ENCODE results near the gene BAZ2B.
A peak's percentile ranks its signal among the peaks of the same experiment; 100 is the strongest.

BAZ2B gene

GRCh38 chr2:159616286-159616701 lies at the start of gene BAZ2B:
Gene BAZ2B, minus strand, starts transcription at chr2:159616548. Its CDS starts 137,829 bp downstream, at chr2:159478719.
- no peak for DNase-seq (ENCODE audit: low read depth, low spot score)
- peak within 1 kb of the TSS; percentile 93 for H3K4me3 ChIP-seq
- H3K9me3 ChIP-seq (ENCODE audit: low read depth, low read length), result no peaks in the 10 kb centered on the region
- H3K27ac ChIP-seq, result peak within 1 kb of the TSS; percentile 98
- TF ChIP-seq EZH2 (IDR thresholded peaks at IDR 0.05) (no peak), POLR2AphosphoS5 (IDR thresholded peaks at IDR 0.05; ENCODE audit: borderline replicate concordance, low read depth, low read length) (peak; percentile 61)
- no peaks in the 10 kb centered on the region for H3K36me3 ChIP-seq (ENCODE audit: insufficient read depth, low read length)
- H3K9ac ChIP-seq (ENCODE audit: insufficient read length), result peak within 1 kb of the TSS; percentile 99

- no peak for DNase-seq (ENCODE audit: low read depth, low spot score)
- H3K9me3 ChIP-seq (ENCODE audit: low read depth, low read length), result no peaks in the 10 kb centered on the region
- no peak overlapping the region for H3K9ac ChIP-seq (ENCODE audit: insufficient read length)
- H3K4me3 ChIP-seq, result no peak overlapping the region
- TF ChIP-seq EZH2 (IDR thresholded peaks at IDR 0.05) (no peak), POLR2AphosphoS5 (IDR thresholded peaks at IDR 0.05; ENCODE audit: borderline replicate concordance, low read depth, low read length) (no peak), FOXP2 (optimal IDR thresholded peaks at IDR 0.05; ENCODE audit: control extremely low read depth, extremely low read length, insufficient read depth) (no peak)
- H3K36me3 ChIP-seq (ENCODE audit: insufficient read depth, low read length), result no peaks in the 10 kb centered on the region
- no peak overlapping the region for H3K27ac ChIP-seq
These were observed 44.9 kb upstream of the BAZ2B start for GRCh38 chr2:159661286-159661685.

- H3K4me3 ChIP-seq, result no peak overlapping the region
- TF ChIP-seq POLR2AphosphoS5 (IDR thresholded peaks at IDR 0.05; ENCODE audit: borderline replicate concordance, low read depth, low read length) (no peak), FOXP2 (optimal IDR thresholded peaks at IDR 0.05; ENCODE audit: control extremely low read depth, extremely low read length, insufficient read depth) (no peak), EZH2 (IDR thresholded peaks at IDR 0.05) (no peak)
- no peak for DNase-seq (ENCODE audit: low read depth, low spot score)
- H3K9me3 ChIP-seq (ENCODE audit: low read depth, low read length), result no peaks in the 10 kb centered on the region
- no peak overlapping the region for H3K27ac ChIP-seq
- H3K36me3 ChIP-seq (ENCODE audit: insufficient read depth, low read length), result no peaks in the 10 kb centered on the region
- no peak overlapping the region for H3K9ac ChIP-seq (ENCODE audit: insufficient read length)
These were observed 42.8 kb upstream of the BAZ2B start for GRCh38 chr2:159658881-159659873.

- no peak overlapping the region for H3K9ac ChIP-seq (ENCODE audit: insufficient read length)
- H3K36me3 ChIP-seq (ENCODE audit: insufficient read depth, low read length), result no peaks in the 10 kb centered on the region
- DNase-seq (ENCODE audit: low read depth, low spot score), result no peak
- H3K9me3 ChIP-seq (ENCODE audit: low read depth, low read length), result no peaks in the 10 kb centered on the region
- no peak overlapping the region for H3K27ac ChIP-seq
- no peak overlapping the region for H3K4me3 ChIP-seq
- TF ChIP-seq POLR2AphosphoS5 (IDR thresholded peaks at IDR 0.05; ENCODE audit: borderline replicate concordance, low read depth, low read length) (no peak), EZH2 (IDR thresholded peaks at IDR 0.05) (no peak), FOXP2 (optimal IDR thresholded peaks at IDR 0.05; ENCODE audit: control extremely low read depth, extremely low read length, insufficient read depth) (no peak)
These were observed 37.6 kb upstream of the BAZ2B start for GRCh38 chr2:159653962-159654361.

- H3K9me3 ChIP-seq (ENCODE audit: low read depth, low read length), result no peaks in the 10 kb centered on the region
- no peak for DNase-seq (ENCODE audit: low read depth, low spot score)
- H3K4me3 ChIP-seq, result no peak overlapping the region
- no peaks in the 10 kb centered on the region for H3K36me3 ChIP-seq (ENCODE audit: insufficient read depth, low read length)
- TF ChIP-seq FOXP2 (optimal IDR thresholded peaks at IDR 0.05; ENCODE audit: control extremely low read depth, extremely low read length, insufficient read depth), result no peak
- TF ChIP-seq EZH2 (IDR thresholded peaks at IDR 0.05), result no peak
- no peak for TF ChIP-seq POLR2AphosphoS5 (IDR thresholded peaks at IDR 0.05; ENCODE audit: borderline replicate concordance, low read depth, low read length)
- no peak overlapping the region for H3K27ac ChIP-seq
- no peak overlapping the region for H3K9ac ChIP-seq (ENCODE audit: insufficient read length)
These were observed 35.5 kb upstream of the BAZ2B start for GRCh38 chr2:159651884-159652283.

- Histone ChIP-seq H3K4me3 (no peak overlapping the region), H3K9ac (ENCODE audit: insufficient read length) (no peak overlapping the region), H3K27ac (no peak overlapping the region), H3K9me3 (ENCODE audit: low read depth, low read length) (no peaks in the 10 kb centered on the region), H3K36me3 (ENCODE audit: insufficient read depth, low read length) (no peaks in the 10 kb centered on the region)
- no peak for DNase-seq (ENCODE audit: low read depth, low spot score)
- TF ChIP-seq EZH2 (IDR thresholded peaks at IDR 0.05), result no peak
- no peak for TF ChIP-seq POLR2AphosphoS5 (IDR thresholded peaks at IDR 0.05; ENCODE audit: borderline replicate concordance, low read depth, low read length)
- no peak for TF ChIP-seq FOXP2 (optimal IDR thresholded peaks at IDR 0.05; ENCODE audit: control extremely low read depth, extremely low read length, insufficient read depth)
These were observed 34.2 kb upstream of the BAZ2B start for GRCh38 chr2:159650574-159650973.

- Histone ChIP-seq H3K9me3 (ENCODE audit: low read depth, low read length) (no peaks in the 10 kb centered on the region), H3K36me3 (ENCODE audit: insufficient read depth, low read length) (no peaks in the 10 kb centered on the region), H3K27ac (no peak overlapping the region), H3K4me3 (no peak overlapping the region), H3K9ac (ENCODE audit: insufficient read length) (no peak overlapping the region)
- TF ChIP-seq FOXP2 (optimal IDR thresholded peaks at IDR 0.05; ENCODE audit: control extremely low read depth, extremely low read length, insufficient read depth) (no peak), POLR2AphosphoS5 (IDR thresholded peaks at IDR 0.05; ENCODE audit: borderline replicate concordance, low read depth, low read length) (no peak), EZH2 (IDR thresholded peaks at IDR 0.05) (no peak)
- DNase-seq (ENCODE audit: low read depth, low spot score), result no peak
These were observed 32.3 kb upstream of the BAZ2B start for GRCh38 chr2:159648643-159649042.

- H3K9ac ChIP-seq (ENCODE audit: insufficient read length), result no peak overlapping the region
- no peak overlapping the region for H3K4me3 ChIP-seq
- H3K9me3 ChIP-seq (ENCODE audit: low read depth, low read length), result no peaks in the 10 kb centered on the region
- no peaks in the 10 kb centered on the region for H3K36me3 ChIP-seq (ENCODE audit: insufficient read depth, low read length)
- H3K27ac ChIP-seq, result no peak overlapping the region
- TF ChIP-seq FOXP2 (optimal IDR thresholded peaks at IDR 0.05; ENCODE audit: control extremely low read depth, extremely low read length, insufficient read depth) (no peak), POLR2AphosphoS5 (IDR thresholded peaks at IDR 0.05; ENCODE audit: borderline replicate concordance, low read depth, low read length) (no peak), EZH2 (IDR thresholded peaks at IDR 0.05) (no peak)
- no peak for DNase-seq (ENCODE audit: low read depth, low spot score)
These were observed 31.3 kb upstream of the BAZ2B start for GRCh38 chr2:159647667-159648066.

Data from SK-N-MC (cell line).